ENCODE results near the gene SNX32. TPM values are rescaled to one million over a fixed set of nuclear protein-coding genes. Genes with fewer than 3 reads are reported as not detected.

The SNX32 gene
- total and polyA plus RNA-seq, 2 donors (not counting 3 experiments of a cell fraction or from before 2014, with no cell fraction given) = 0.19 TPM; not detected in 1

DNA sequence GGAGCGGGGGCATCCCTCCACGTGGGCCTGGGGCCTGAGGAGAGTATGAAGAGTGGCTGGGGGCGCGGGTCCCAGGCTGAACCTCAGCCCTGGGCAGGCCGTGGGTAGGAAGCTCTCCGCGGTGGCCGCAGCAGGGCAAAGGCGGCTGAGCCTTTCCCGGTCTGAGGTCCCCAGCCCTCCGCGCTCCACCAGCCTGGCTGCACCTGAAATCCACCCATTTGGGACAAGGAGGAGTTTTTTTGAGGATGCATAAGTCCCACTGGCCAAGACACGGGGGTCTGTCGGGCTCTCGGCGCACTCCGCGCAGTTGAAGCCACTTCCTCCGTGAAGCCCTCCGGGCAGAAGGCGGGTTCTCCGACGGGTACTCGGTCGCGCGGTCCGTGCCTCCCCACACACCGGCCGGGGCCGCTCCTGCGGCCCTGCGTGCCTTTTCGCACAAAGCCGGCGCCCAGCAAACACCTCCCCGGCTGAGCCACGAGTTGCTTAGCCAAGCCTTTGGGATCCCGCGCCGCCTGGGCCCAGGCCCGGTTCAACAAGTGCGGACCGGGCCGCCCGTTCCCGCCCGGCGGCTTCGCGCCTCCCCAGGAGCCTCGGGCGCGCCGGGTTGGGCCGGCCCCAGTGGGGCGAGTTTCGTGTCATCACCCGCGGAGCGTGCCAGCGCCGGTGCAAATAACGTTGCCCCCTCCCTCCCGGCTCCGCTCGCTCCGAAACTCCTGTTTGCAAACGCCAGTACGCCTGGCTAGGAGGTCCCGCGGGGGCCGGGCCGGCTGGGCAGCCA is 47.6 kb upstream of the SNX32 start:
- no peak overlapping the region for H2AFZ ChIP-seq (ENCODE audit: low read depth, low read length)
- dilution Hi-C loops (cut with MboI; ENCODE audit: extremely low pct_ligation_motif_present, low sequenced_read_pairs) = no loop called here

More for the DNA sequence above, 47.6 kb upstream of the SNX32 start:
- Histone ChIP-seq H3K9me1 (replicated peaks; ENCODE audit: control insufficient read depth, extremely low read depth, insufficient read depth, low read length) (no peaks in the 10 kb centered on the region), H3K4me1 (ENCODE audit: control insufficient read depth, extremely low read depth, insufficient read depth, low read length) (no peaks in the 10 kb centered on the region), H3K27me3 (ENCODE audit: control insufficient read depth in 2 of 2, insufficient read depth in 2 of 2, low read length in 2 of 2) (peaks cover 41 to 42% of the 10 kb centered on the region in 2 experiments), H3K4me2 (ENCODE audit: insufficient read depth, low read length) (no peak overlapping the region), H3K9me3 (replicated peaks; ENCODE audit: control insufficient read depth, insufficient read depth, low read length) (no peaks in the 10 kb centered on the region), H3K27ac (ENCODE audit: insufficient read depth, low read depth, low read length) (no peak overlapping the region), H4K20me1 (replicated peaks; ENCODE audit: control insufficient read depth, extremely low read depth, insufficient read depth, low read length) (no peaks in the 10 kb centered on the region), H3K9ac (replicated peaks; ENCODE audit: extremely low read depth, insufficient read depth, low read length) (no peak overlapping the region), H3K4me3 (replicated peaks in 1 of 3; ENCODE audit: insufficient read depth in 1 of 3, low read depth in 1 of 3, low read length in 3 of 3) (no peak overlapping the region), H3K79me2 (ENCODE audit: control insufficient read depth, insufficient read depth, low read length) (no peaks in the 10 kb centered on the region), H3K36me3 (ENCODE audit: control insufficient read depth in 2 of 2, extremely low read depth in 1 of 2, insufficient read depth in 2 of 2, low read length in 2 of 2) (no peaks in the 10 kb centered on the region)
- intact Hi-C loops (cut with micrococcal nuclease) = no loop called here
- DNase-seq (ENCODE audit: low read depth, low spot score) (no peak), FAIRE-seq (no peak)
- no TSS peak for BruUV-seq (replicated peaks)
- CTCF ChIA-PET = interaction anchor here (3.7 kb wide), 1 partner anchor 31 kb away, joined by 18 read pairs; no protein-coding TSS in a partner anchor
- TF ChIP-seq EZH2 (IDR thresholded peaks at IDR 0.05; ENCODE audit: borderline replicate concordance, low read depth, low read length, severe bottlenecking) (peak; percentile 100), POLR2A (IDR thresholded peaks at IDR 0.05; ENCODE audit: low read depth, low read length) (no peak), POLR2AphosphoS5 (IDR thresholded peaks at IDR 0.05; ENCODE audit: insufficient read depth, low read depth, low read length) (no peak), FOS (IDR thresholded peaks at IDR 0.05; ENCODE audit: borderline replicate concordance, insufficient read depth, low read length) (no peak), GATA2 (IDR thresholded peaks at IDR 0.05; ENCODE audit: insufficient read depth, insufficient read length, low read depth, low read length) (no peak)
- TF ChIP-seq, protein P1, sequence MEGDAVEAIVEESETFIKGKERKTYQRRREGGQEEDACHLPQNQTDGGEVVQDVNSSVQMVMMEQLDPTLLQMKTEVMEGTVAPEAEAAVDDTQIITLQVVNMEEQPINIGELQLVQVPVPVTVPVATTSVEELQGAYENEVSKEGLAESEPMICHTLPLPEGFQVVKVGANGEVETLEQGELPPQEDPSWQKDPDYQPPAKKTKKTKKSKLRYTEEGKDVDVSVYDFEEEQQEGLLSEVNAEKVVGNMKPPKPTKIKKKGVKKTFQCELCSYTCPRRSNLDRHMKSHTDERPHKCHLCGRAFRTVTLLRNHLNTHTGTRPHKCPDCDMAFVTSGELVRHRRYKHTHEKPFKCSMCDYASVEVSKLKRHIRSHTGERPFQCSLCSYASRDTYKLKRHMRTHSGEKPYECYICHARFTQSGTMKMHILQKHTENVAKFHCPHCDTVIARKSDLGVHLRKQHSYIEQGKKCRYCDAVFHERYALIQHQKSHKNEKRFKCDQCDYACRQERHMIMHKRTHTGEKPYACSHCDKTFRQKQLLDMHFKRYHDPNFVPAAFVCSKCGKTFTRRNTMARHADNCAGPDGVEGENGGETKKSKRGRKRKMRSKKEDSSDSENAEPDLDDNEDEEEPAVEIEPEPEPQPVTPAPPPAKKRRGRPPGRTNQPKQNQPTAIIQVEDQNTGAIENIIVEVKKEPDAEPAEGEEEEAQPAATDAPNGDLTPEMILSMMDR (IDR thresholded peaks at IDR 0.05; ENCODE audit: extremely low read depth in 1 of 2, insufficient read depth in 1 of 2, low read depth in 1 of 2, low read length in 2 of 2) = no peak
- POLR2A ChIA-PET = no interaction called here

All from endothelial cell of umbilical vein (primary cell).